BLaER1 treated with 17β-estradiol and CSF1 and Interleukin-3, amounts not matched to agents 10 nM and 100 nM (cell line): ENCODE measurements around the gene MUSK.
"Not testable (repeated sequence)": the region's sequence is repeated elsewhere in the genome, so short reads cannot be mapped to it uniquely, and the experiment has no call there.

Experiments
- H3K27ac ChIP-seq, 11 experiments: shearing (Covaris generic); formaldehyde crosslinking; 2 replicates each; pipeline ENCODE4 v1.8.1; 2022
- H3K27me3 ChIP-seq, 11 experiments: shearing (Covaris generic); formaldehyde crosslinking; 2 replicates each; pipeline ENCODE4 v1.8.1; 2022
- H3K36me3 ChIP-seq, 11 experiments: shearing (Covaris generic); formaldehyde crosslinking; 2 replicates each; pipeline ENCODE4 v1.8.1; 2022
- H3K4me1 ChIP-seq, 10 experiments: shearing (Covaris generic); formaldehyde crosslinking; 2 replicates each; pipeline ENCODE4 v1.8.1; 2022
- H3K4me2 ChIP-seq, 11 experiments: shearing (Covaris generic); formaldehyde crosslinking; 2 replicates each; pipeline ENCODE4 v1.8.1; 2022
- H3K4me3 ChIP-seq, 10 experiments: shearing (Covaris generic); formaldehyde crosslinking; 2 replicates each; pipeline ENCODE4 v1.8.1; 2022
- H3K9ac ChIP-seq, 11 experiments: shearing (Covaris generic); formaldehyde crosslinking; 2 replicates each; pipeline ENCODE4 v1.8.1; 2022
- H3K9me3 ChIP-seq, 11 experiments: shearing (Covaris generic); formaldehyde crosslinking; replicated peaks in 1 of 11; 2 replicates each; pipeline ENCODE4 v1.8.1; 2022
- H4K20me1 ChIP-seq, 11 experiments: shearing (Covaris generic); formaldehyde crosslinking; 2 replicates each; pipeline ENCODE4 v1.8.1; 2022
- Cebpa-rat ChIP-seq, 11 experiments: shearing (Covaris generic); IDR thresholded peaks; 2 replicates each; pipeline ENCODE4 v1.8.1; 2022

MUSK gene

GRCh38 chr9:110687497-110687896 lies 18.9 kb downstream of the MUSK start:
- Histone ChIP-seq H3K27ac (no peak overlapping the region), H3K4me1 (no peaks in the 10 kb centered on the region), H3K36me3 (no peaks in the 10 kb centered on the region), H4K20me1 (no peaks in the 10 kb centered on the region), H3K27me3 (no peaks in the 10 kb centered on the region), H3K9ac (no peak overlapping the region), H3K4me2 (no peak overlapping the region), H3K4me3 (no peak overlapping the region), H3K9me3 (no peaks in the 10 kb centered on the region)
- TF ChIP-seq Cebpa-rat (IDR thresholded peaks at IDR 0.05) = no peak

- Histone ChIP-seq H3K4me3 (no peak overlapping the region), H3K27ac (no peak overlapping the region), H3K27me3 (no peaks in the 10 kb centered on the region), H3K36me3 (no peaks in the 10 kb centered on the region), H4K20me1 (no peaks in the 10 kb centered on the region), H3K4me1 (no peaks in the 10 kb centered on the region), H3K4me2 (no peak overlapping the region), H3K9ac (no peak overlapping the region), H3K9me3 (no peaks in the 10 kb centered on the region)
- no peak for TF ChIP-seq Cebpa-rat (IDR thresholded peaks at IDR 0.05)
These were observed 19.7 kb downstream of the MUSK start for GRCh38 chr9:110688329-110688728.

- H3K9ac ChIP-seq = no peak overlapping the region
- no peaks in the 10 kb centered on the region for H3K36me3 ChIP-seq
- H3K27ac ChIP-seq = no peak overlapping the region
- no peaks in the 10 kb centered on the region for H3K27me3 ChIP-seq
- H3K4me3 ChIP-seq = no peak overlapping the region
- no peak for TF ChIP-seq Cebpa-rat (IDR thresholded peaks at IDR 0.05)
- no peak overlapping the region for H3K4me2 ChIP-seq
- no peaks in the 10 kb centered on the region for H3K4me1 ChIP-seq
- no peaks in the 10 kb centered on the region for H4K20me1 ChIP-seq
- H3K9me3 ChIP-seq = no peaks in the 10 kb centered on the region
These were observed 22.5 kb downstream of the MUSK start for GRCh38 chr9:110691002-110691549.

- not testable (repeated sequence) for H4K20me1 ChIP-seq, H3K36me3 ChIP-seq, H3K4me2 ChIP-seq, H3K9me3 ChIP-seq, H3K4me3 ChIP-seq, H3K27me3 ChIP-seq, H3K4me1 ChIP-seq, H3K27ac ChIP-seq, H3K9ac ChIP-seq
These were observed 27.3 kb downstream of the MUSK start for GRCh38 chr9:110695846-110696245.

- Histone ChIP-seq H3K27me3 (no peaks in the 10 kb centered on the region), H3K9ac (no peak overlapping the region), H3K9me3 (no peaks in the 10 kb centered on the region), H3K4me1 (no peaks in the 10 kb centered on the region), H3K4me2 (no peak overlapping the region), H4K20me1 (no peaks in the 10 kb centered on the region), H3K27ac (no peak overlapping the region), H3K4me3 (no peak overlapping the region), H3K36me3 (no peaks in the 10 kb centered on the region)
- TF ChIP-seq Cebpa-rat (IDR thresholded peaks at IDR 0.05) = no peak
These were observed 32.4 kb downstream of the MUSK start for GRCh38 chr9:110700953-110701352.

- H3K27me3 ChIP-seq = no peaks in the 10 kb centered on the region
- H3K9me3 ChIP-seq = no peaks in the 10 kb centered on the region
- H3K4me1 ChIP-seq = no peaks in the 10 kb centered on the region
- H3K4me3 ChIP-seq = no peak overlapping the region
- H3K36me3 ChIP-seq = no peaks in the 10 kb centered on the region
- no peak overlapping the region for H3K4me2 ChIP-seq
- TF ChIP-seq Cebpa-rat (IDR thresholded peaks at IDR 0.05) = no peak
- no peak overlapping the region for H3K9ac ChIP-seq
- no peaks in the 10 kb centered on the region for H4K20me1 ChIP-seq
- H3K27ac ChIP-seq = no peak overlapping the region
These were observed 35.1 kb downstream of the MUSK start for GRCh38 chr9:110703669-110704068.

- no peak overlapping the region for H3K4me2 ChIP-seq
- no peaks in the 10 kb centered on the region for H4K20me1 ChIP-seq
- H3K4me3 ChIP-seq = no peak overlapping the region
- no peaks in the 10 kb centered on the region for H3K9me3 ChIP-seq
- H3K27me3 ChIP-seq = no peaks in the 10 kb centered on the region
- no peak overlapping the region for H3K27ac ChIP-seq
- no peaks in the 10 kb centered on the region for H3K36me3 ChIP-seq
- no peak for TF ChIP-seq Cebpa-rat (IDR thresholded peaks at IDR 0.05)
- no peak overlapping the region for H3K9ac ChIP-seq
- H3K4me1 ChIP-seq = no peaks in the 10 kb centered on the region
These were observed 38.8 kb downstream of the MUSK start for GRCh38 chr9:110707419-110707818.

- no peak overlapping the region for H3K9ac ChIP-seq
- TF ChIP-seq Cebpa-rat (IDR thresholded peaks at IDR 0.05) = no peak
- H3K4me3 ChIP-seq = no peak overlapping the region
- H3K4me1 ChIP-seq = no peaks in the 10 kb centered on the region
- H4K20me1 ChIP-seq = no peaks in the 10 kb centered on the region
- H3K27me3 ChIP-seq = no peaks in the 10 kb centered on the region
- H3K9me3 ChIP-seq = no peaks in the 10 kb centered on the region; a peak in 1 of 22 replicates
- H3K36me3 ChIP-seq = no peaks in the 10 kb centered on the region
- H3K27ac ChIP-seq = no peak overlapping the region
- no peak overlapping the region for H3K4me2 ChIP-seq
These were observed 41.8 kb downstream of the MUSK start for GRCh38 chr9:110710420-110710819.

GRCh38 chr9:110712955-110713354 lies 44.4 kb downstream of the MUSK start:
- Histone ChIP-seq H3K4me3 (no peak overlapping the region), H3K27me3 (no peaks in the 10 kb centered on the region), H3K9ac (no peak overlapping the region), H3K9me3 (peaks cover 0 to 4% (median 0%) of the 10 kb centered on the region in 11 experiments; a peak in 2 of 22 replicates), H3K4me2 (no peak overlapping the region), H4K20me1 (no peaks in the 10 kb centered on the region), H3K27ac (no peak overlapping the region), H3K36me3 (no peaks in the 10 kb centered on the region), H3K4me1 (no peaks in the 10 kb centered on the region)
- TF ChIP-seq Cebpa-rat (IDR thresholded peaks at IDR 0.05) = no peak

GRCh38 chr9:110714314-110714713 lies 45.7 kb downstream of the MUSK start:
- Histone ChIP-seq H3K36me3 (no peaks in the 10 kb centered on the region), H3K4me2 (no peak overlapping the region), H3K27ac (no peak overlapping the region), H3K9me3 (peaks cover 0 to 5% (median 0%) of the 10 kb centered on the region in 11 experiments; a peak in 4 of 22 replicates), H3K4me3 (no peak overlapping the region), H3K27me3 (no peaks in the 10 kb centered on the region), H3K4me1 (no peaks in the 10 kb centered on the region), H4K20me1 (no peaks in the 10 kb centered on the region), H3K9ac (no peak overlapping the region)
- TF ChIP-seq Cebpa-rat (IDR thresholded peaks at IDR 0.05) = no peak
